SK-N-SH treated with all-trans-retinoic acid at 6 μM for 48 hours (cell line): ENCODE data around the gene CEP131.

Experiments
- ATAC-seq: fragments of 200-7000 bp; cut with Tn5 transposase; 3 replicates; pipeline ENCODE4 v1.9.1; 2020; ENCODE audit warnings: mild to moderate bottlenecking, moderate library complexity
- BACH2 ChIP-seq: fragments of 250-450 bp; sonication (Bioruptor Pico); IDR thresholded peaks from 2 replicates; pipeline ENCODE4 v1.9.0; 2021; ENCODE audit warnings: mild to moderate bottlenecking, borderline replicate concordance
- CSDC2 ChIP-seq: fragments of 250-450 bp; sonication (Bioruptor Pico); IDR thresholded peaks from 2 replicates; pipeline ENCODE4 v1.5.0; 2020; ENCODE audit warnings: mild to moderate bottlenecking, moderate library complexity
- ESRRG ChIP-seq: fragments of 250-450 bp; sonication (Bioruptor Pico); IDR thresholded peaks from 2 replicates; pipeline ENCODE4 v1.6.1; 2021; ENCODE audit warnings: mild to moderate bottlenecking
- GLIS3 ChIP-seq: fragments of 250-450 bp; sonication (Bioruptor Pico); IDR thresholded peaks from 2 replicates; pipeline ENCODE4 v1.5.0; 2020; ENCODE audit warnings: mild to moderate bottlenecking, moderate library complexity
- ISL1 ChIP-seq: fragments of 250-450 bp; sonication (Bioruptor Pico); IDR thresholded peaks from 2 replicates; pipeline ENCODE4 v2.1.2; 2022; ENCODE audit warnings: mild to moderate bottlenecking, moderate library complexity
- OSR1 ChIP-seq: fragments of 250-450 bp; sonication (Bioruptor Pico); IDR thresholded peaks from 2 replicates; pipeline ENCODE4 v1.8.0; 2022; ENCODE audit warnings: moderate library complexity, mild to moderate bottlenecking, inconsistent platforms
- POU6F1 ChIP-seq: fragments of 250-450 bp; sonication (Bioruptor Pico); IDR thresholded peaks from 2 replicates; pipeline ENCODE4 v1.8.0; 2021; ENCODE audit warnings: low read depth, mild to moderate bottlenecking, moderate library complexity, borderline replicate concordance
- PPARA ChIP-seq: fragments of 250-450 bp; sonication (Bioruptor Pico); IDR thresholded peaks from 2 replicates; pipeline ENCODE4 v1.5.0; 2020; ENCODE audit warnings: mild to moderate bottlenecking, borderline replicate concordance
- RARB ChIP-seq: fragments of 250-450 bp; sonication (Bioruptor Pico); IDR thresholded peaks from 2 replicates; pipeline ENCODE4 v1.8.0; 2021; ENCODE audit warnings: mild to moderate bottlenecking, moderate library complexity
- TCF4 ChIP-seq: fragments of 250-450 bp; sonication (Bioruptor Pico); IDR thresholded peaks from 2 replicates; pipeline ENCODE4 v1.8.0; 2021; ENCODE audit warnings: mild to moderate bottlenecking, moderate library complexity, borderline replicate concordance
- TOX ChIP-seq: fragments of 250-450 bp; sonication (Bioruptor Pico); IDR thresholded peaks from 2 replicates; pipeline ENCODE4 v1.8.0; 2021; ENCODE audit warnings: mild to moderate bottlenecking, moderate library complexity, borderline replicate concordance
- ZC3H10 ChIP-seq: fragments of 250-450 bp; sonication (Bioruptor Pico); IDR thresholded peaks from 2 replicates; pipeline ENCODE4 v1.5.1; 2021; ENCODE audit warnings: mild to moderate bottlenecking, moderate library complexity
- ZNF565 ChIP-seq: fragments of 450-650 bp; formaldehyde crosslinking; conservative IDR thresholded peaks from 2 replicates; pipeline ENCODE4 v1.5.0; 2020; ENCODE audit warnings: low read depth, mild to moderate bottlenecking, moderate library complexity
- ZNF70 ChIP-seq: fragments of 450-650 bp; formaldehyde crosslinking; IDR thresholded peaks from 2 replicates; pipeline ENCODE4 v1.5.0; 2020; ENCODE audit warnings: mild to moderate bottlenecking, moderate library complexity
- ZNF8 ChIP-seq: fragments of 450-650 bp; formaldehyde crosslinking; IDR thresholded peaks from 2 replicates; pipeline ENCODE4 v1.5.0; 2020; ENCODE audit warnings: mild to moderate bottlenecking, moderate library complexity
- TF ChIP-seq, protein P1 (sequence below): fragments of 250-450 bp; sonication (Bioruptor Pico); IDR thresholded peaks from 2 replicates; pipeline ENCODE4 v1.5.1; 2020; ENCODE audit warnings: low read depth, mild to moderate bottlenecking, moderate library complexity
- TF ChIP-seq, protein P2 (sequence below): fragments of 250-450 bp; sonication (Bioruptor Pico); IDR thresholded peaks from 2 replicates; pipeline ENCODE4 v1.8.0; 2020; ENCODE audit warnings: mild to moderate bottlenecking, moderate library complexity, borderline replicate concordance
- TF ChIP-seq, protein P3 (sequence below): fragments of 250-450 bp; sonication (Bioruptor Pico); IDR thresholded peaks from 2 replicates; pipeline ENCODE4 v1.5.1; 2021; ENCODE audit warnings: mild to moderate bottlenecking, moderate library complexity

The CEP131 gene

GRCh38 chr17:81144423-81144781 lies 78.4 kb downstream of the CEP131 start:
- no peak for TF ChIP-seq GLIS3 (CRISPR knock-in tag)
- TF ChIP-seq POU6F1, result no peak
- TF ChIP-seq BACH2 (CRISPR knock-in tag), result no peak
- no peak for TF ChIP-seq OSR1 (CRISPR knock-in tag)
- TF ChIP-seq, protein P1, sequence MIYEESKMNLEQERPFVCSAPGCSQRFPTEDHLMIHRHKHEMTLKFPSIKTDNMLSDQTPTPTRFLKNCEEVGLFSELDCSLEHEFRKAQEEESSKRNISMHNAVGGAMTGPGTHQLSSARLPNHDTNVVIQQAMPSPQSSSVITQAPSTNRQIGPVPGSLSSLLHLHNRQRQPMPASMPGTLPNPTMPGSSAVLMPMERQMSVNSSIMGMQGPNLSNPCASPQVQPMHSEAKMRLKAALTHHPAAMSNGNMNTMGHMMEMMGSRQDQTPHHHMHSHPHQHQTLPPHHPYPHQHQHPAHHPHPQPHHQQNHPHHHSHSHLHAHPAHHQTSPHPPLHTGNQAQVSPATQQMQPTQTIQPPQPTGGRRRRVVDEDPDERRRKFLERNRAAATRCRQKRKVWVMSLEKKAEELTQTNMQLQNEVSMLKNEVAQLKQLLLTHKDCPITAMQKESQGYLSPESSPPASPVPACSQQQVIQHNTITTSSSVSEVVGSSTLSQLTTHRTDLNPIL, result no peak
- TF ChIP-seq ISL1 (CRISPR knock-in tag), result no peak
- TF ChIP-seq ZNF8, result no peak
- ATAC-seq, result no peak

DNA sequence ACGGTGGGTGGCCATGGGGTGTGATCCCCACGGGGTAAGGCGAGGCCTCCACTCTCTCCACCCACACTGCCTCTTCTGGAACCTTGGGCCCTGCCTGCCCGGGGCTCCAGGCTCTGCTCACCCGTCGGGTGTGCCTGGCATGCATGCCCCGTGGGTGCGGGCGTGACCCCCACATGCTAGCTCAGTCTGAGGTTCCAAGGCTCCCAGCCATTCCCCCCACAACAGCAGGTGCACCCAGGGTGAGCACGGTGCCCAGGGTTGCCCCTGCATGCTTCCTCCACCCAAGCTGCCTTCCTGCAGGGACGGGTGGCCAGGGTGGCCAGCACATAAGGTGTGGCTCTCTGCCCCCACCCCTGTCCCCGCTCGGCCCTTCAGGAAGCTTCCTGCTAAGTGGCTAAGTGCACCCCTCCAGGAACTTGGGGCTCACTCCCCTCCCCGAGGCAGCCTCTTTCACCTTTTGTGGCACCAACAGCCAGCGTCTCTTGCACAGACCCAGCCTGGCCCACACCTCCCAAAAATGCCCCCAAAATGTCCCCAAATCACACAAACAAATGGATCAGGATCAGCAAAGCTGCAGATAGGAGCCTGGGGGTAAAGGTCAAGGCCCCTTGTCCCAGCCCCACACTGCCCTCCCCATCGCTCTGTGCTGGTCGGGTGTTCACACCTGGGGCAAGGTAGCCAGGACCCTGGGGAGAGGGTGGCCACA lies 78.9 kb downstream of the CEP131 start:
- TF ChIP-seq TOX (CRISPR knock-in tag), result no peak
- TF ChIP-seq TCF4 (CRISPR knock-in tag), result no peak
- TF ChIP-seq, protein P2, sequence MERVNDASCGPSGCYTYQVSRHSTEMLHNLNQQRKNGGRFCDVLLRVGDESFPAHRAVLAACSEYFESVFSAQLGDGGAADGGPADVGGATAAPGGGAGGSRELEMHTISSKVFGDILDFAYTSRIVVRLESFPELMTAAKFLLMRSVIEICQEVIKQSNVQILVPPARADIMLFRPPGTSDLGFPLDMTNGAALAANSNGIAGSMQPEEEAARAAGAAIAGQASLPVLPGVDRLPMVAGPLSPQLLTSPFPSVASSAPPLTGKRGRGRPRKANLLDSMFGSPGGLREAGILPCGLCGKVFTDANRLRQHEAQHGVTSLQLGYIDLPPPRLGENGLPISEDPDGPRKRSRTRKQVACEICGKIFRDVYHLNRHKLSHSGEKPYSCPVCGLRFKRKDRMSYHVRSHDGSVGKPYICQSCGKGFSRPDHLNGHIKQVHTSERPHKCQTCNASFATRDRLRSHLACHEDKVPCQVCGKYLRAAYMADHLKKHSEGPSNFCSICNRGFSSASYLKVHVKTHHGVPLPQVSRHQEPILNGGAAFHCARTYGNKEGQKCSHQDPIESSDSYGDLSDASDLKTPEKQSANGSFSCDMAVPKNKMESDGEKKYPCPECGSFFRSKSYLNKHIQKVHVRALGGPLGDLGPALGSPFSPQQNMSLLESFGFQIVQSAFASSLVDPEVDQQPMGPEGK, result no peak
- TF ChIP-seq CSDC2 (CRISPR knock-in tag), result no peak
- no peak for TF ChIP-seq POU6F1
- TF ChIP-seq RARB, result no peak
- TF ChIP-seq GLIS3 (CRISPR knock-in tag), result no peak
- TF ChIP-seq, all 23 proteins: peak for 0
- ATAC-seq, result no peak

GRCh38 chr17:81143200-81143527 lies 79.6 kb downstream of the CEP131 start:
- ATAC-seq, result peak; percentile 10; the same call in 2 of the 3 replicates
- TF ChIP-seq POU6F1 (no peak), ZC3H10 (no peak), ESRRG (CRISPR knock-in tag) (no peak), GLIS3 (CRISPR knock-in tag) (no peak), BACH2 (CRISPR knock-in tag) (no peak), TCF4 (CRISPR knock-in tag) (no peak), PPARA (no peak), ZNF565 (CRISPR knock-in tag) (no peak), ISL1 (CRISPR knock-in tag) (no peak), ZNF8 (no peak), TOX (CRISPR knock-in tag) (no peak), ZNF70 (CRISPR knock-in tag) (no peak)
- TF ChIP-seq, protein P3, sequence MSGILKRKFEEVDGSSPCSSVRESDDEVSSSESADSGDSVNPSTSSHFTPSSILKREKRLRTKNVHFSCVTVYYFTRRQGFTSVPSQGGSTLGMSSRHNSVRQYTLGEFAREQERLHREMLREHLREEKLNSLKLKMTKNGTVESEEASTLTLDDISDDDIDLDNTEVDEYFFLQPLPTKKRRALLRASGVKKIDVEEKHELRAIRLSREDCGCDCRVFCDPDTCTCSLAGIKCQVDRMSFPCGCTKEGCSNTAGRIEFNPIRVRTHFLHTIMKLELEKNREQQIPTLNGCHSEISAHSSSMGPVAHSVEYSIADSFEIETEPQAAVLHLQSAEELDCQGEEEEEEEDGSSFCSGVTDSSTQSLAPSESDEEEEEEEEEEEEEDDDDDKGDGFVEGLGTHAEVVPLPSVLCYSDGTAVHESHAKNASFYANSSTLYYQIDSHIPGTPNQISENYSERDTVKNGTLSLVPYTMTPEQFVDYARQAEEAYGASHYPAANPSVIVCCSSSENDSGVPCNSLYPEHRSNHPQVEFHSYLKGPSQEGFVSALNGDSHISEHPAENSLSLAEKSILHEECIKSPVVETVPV (CRISPR knock-in tag), result no peak
